HG02938 (cell line): Measurements from ENCODE around the gene LMX1B.
"Not testable (repeated sequence)": the region's sequence is repeated elsewhere in the genome, so short reads cannot be mapped to it uniquely, and the experiment has no call there.

ENCODE experiments used
- ATAC-seq: cut with Tn5 transposase; IDR thresholded peaks from one replicate; pipeline ENCODE4 v1.9.1; 2021; ENCODE audit warnings: mild to moderate bottlenecking, moderate library complexity; ENCODE audit not compliant: unreplicated experiment

Gene LMX1B

GRCh38 chr9:126652140-126652582 lies 38.4 kb downstream of the LMX1B start:
- ATAC-seq = no peak

GRCh38 chr9:126654124-126654523 lies 40.4 kb downstream of the LMX1B start:
- no peak for ATAC-seq

GRCh38 chr9:126656214-126656613 lies 42.5 kb downstream of the LMX1B start:
- ATAC-seq = not testable (repeated sequence)

GRCh38 chr9:126658201-126658825 lies 44.6 kb downstream of the LMX1B start:
- ATAC-seq = no peak

GRCh38 chr9:126658956-126659555 lies 45.3 kb downstream of the LMX1B start:
- no peak for ATAC-seq

GRCh38 chr9:126661122-126661520 lies 47.4 kb downstream of the LMX1B start:
- ATAC-seq = no peak

- no peak for ATAC-seq
Observed at GRCh38 chr9:126661521-126662251, 48.0 kb downstream of the LMX1B start.

GRCh38 chr9:126663661-126664072 lies 49.9 kb downstream of the LMX1B start:
- no peak for ATAC-seq

- no peak for ATAC-seq
Observed at GRCh38 chr9:126664900-126665643, 51.3 kb downstream of the LMX1B start.

- ATAC-seq = no peak
Observed at GRCh38 chr9:126665644-126666035, 51.9 kb downstream of the LMX1B start.

- no peak for ATAC-seq
Observed at GRCh38 chr9:126666155-126666803, 52.6 kb downstream of the LMX1B start.

GRCh38 chr9:126667190-126668055 lies 53.7 kb downstream of the LMX1B start:
- no peak for ATAC-seq

- no peak for ATAC-seq
Observed at GRCh38 chr9:126668058-126668457, 54.3 kb downstream of the LMX1B start.

GRCh38 chr9:126669108-126669507 lies 55.4 kb downstream of the LMX1B start:
- no peak for ATAC-seq

GRCh38 chr9:126670270-126670669 lies 56.5 kb downstream of the LMX1B start:
- ATAC-seq = no peak

- no peak for ATAC-seq
Observed at GRCh38 chr9:126671381-126671831, 57.7 kb downstream of the LMX1B start.

GRCh38 chr9:126671983-126672382 lies 58.3 kb downstream of the LMX1B start:
- ATAC-seq = no peak

- ATAC-seq = no peak
Observed at GRCh38 chr9:126672634-126673284, 59.0 kb downstream of the LMX1B start.

GRCh38 chr9:126673689-126674364 lies 60.1 kb downstream of the LMX1B start:
- no peak for ATAC-seq
